Liver (tissue), 9 donors: ENCODE data around the gene WDR1. TPM values are rescaled to one million over a fixed set of nuclear protein-coding genes. Genes with fewer than 3 reads are reported as not detected.

ENCODE experiments used
- DNase-seq: peaks from one replicate; pipeline ENCODE4 v3.0.0-alpha.2; 2017; ENCODE audit warnings: low spot score
- H3K27ac ChIP-seq, 2 donors: one replicate each; pipeline ENCODE4 v1.7.0; 2013; ENCODE audit warnings: inconsistent platforms in 2 of 2, low read length in 2 of 2, control low read depth in 1 of 2, low read depth in 1 of 2, mild to moderate bottlenecking in 1 of 2
- H3K27me3 ChIP-seq, 4 donors: one replicate each; pipeline versions ENCODE4 v1.6.1 to v1.7.0; 2013; ENCODE audit warnings: low read length in 3 of 4, inconsistent platforms in 1 of 4, mild to moderate bottlenecking in 1 of 4, moderate library complexity in 1 of 4; ENCODE audit not compliant: control insufficient read depth in 4 of 4, insufficient read depth in 4 of 4
- H3K36me3 ChIP-seq, 4 donors: one replicate each; pipeline versions ENCODE4 v1.6.1 to v1.7.0; 2013; ENCODE audit warnings: low read length in 3 of 4, mild to moderate bottlenecking in 3 of 4, low read depth in 1 of 4, moderate library complexity in 1 of 4; ENCODE audit not compliant: control insufficient read depth in 4 of 4, insufficient read depth in 3 of 4
- H3K4me1 ChIP-seq, 4 donors: one replicate each; pipeline versions ENCODE4 v1.6.1 to v1.7.0; 2013; ENCODE audit warnings: low read length in 3 of 4, mild to moderate bottlenecking in 3 of 4, moderate library complexity in 1 of 4; ENCODE audit not compliant: control insufficient read depth in 4 of 4, insufficient read depth in 4 of 4
- H3K4me3 ChIP-seq, 3 donors: one replicate each; pipeline versions ENCODE4 v1.6.1 to v1.7.0; 2013; ENCODE audit warnings: low read length in 3 of 3, control low read depth in 1 of 3, low read depth in 1 of 3, mild to moderate bottlenecking in 1 of 3
- H3K9ac ChIP-seq, 2 donors: one replicate each; pipeline ENCODE4 v1.7.0; 2013; ENCODE audit warnings: low read length in 2 of 2, mild to moderate bottlenecking in 2 of 2, moderate library complexity in 2 of 2, control low read depth in 1 of 2, low read depth in 1 of 2
- H3K9me3 ChIP-seq, 4 donors: one replicate each; pipeline versions ENCODE4 v1.6.1 to v1.7.0; 2013; ENCODE audit warnings: low read length in 3 of 4; ENCODE audit not compliant: control insufficient read depth in 4 of 4
- ATF3 ChIP-seq: IDR thresholded peaks from 2 replicates; pipeline ENCODE4 v1.6.1; 2016; ENCODE audit warnings: antibody characterized with exemption
- CTCF ChIP-seq: fragments of 150-350 bp; IDR thresholded peaks from 2 replicates; pipeline ENCODE4 v1.5.1; 2017; ENCODE audit warnings: improper control_type of control experiment, low read depth, low read length; ENCODE audit not compliant: missing input control
- EGR1 ChIP-seq, 2 donors: IDR thresholded peaks; 2 replicates each; pipeline ENCODE4 v1.6.1; 2016 to 2018; ENCODE audit warnings: antibody characterized with exemption in 2 of 2, low read depth in 2 of 2
- FOXA1 ChIP-seq: IDR thresholded peaks from 2 replicates; pipeline ENCODE4 v1.6.1; 2016; ENCODE audit warnings: antibody characterized with exemption
- FOXA2 ChIP-seq: IDR thresholded peaks from 2 replicates; pipeline ENCODE4 v1.6.1; 2016; ENCODE audit warnings: antibody characterized with exemption
- GABPA ChIP-seq, 2 donors: IDR thresholded peaks in 1 of 2; conservative IDR thresholded peaks in 1 of 2; 2 replicates each; pipeline ENCODE4 v1.6.1; 2016; ENCODE audit warnings: antibody characterized with exemption in 2 of 2, mild to moderate bottlenecking in 1 of 2, moderate library complexity in 1 of 2
- HNF4A ChIP-seq, 2 donors: conservative IDR thresholded peaks; 2 replicates each; pipeline ENCODE4 v1.6.1; 2016; ENCODE audit warnings: antibody characterized with exemption in 2 of 2, mild to moderate bottlenecking in 2 of 2
- HNF4G ChIP-seq: IDR thresholded peaks from 2 replicates; pipeline ENCODE4 v1.6.1; 2016; ENCODE audit warnings: antibody characterized with exemption
- JUND ChIP-seq, 2 donors: IDR thresholded peaks; 2 replicates each; pipeline ENCODE4 v1.6.1; 2016; ENCODE audit warnings: antibody characterized with exemption in 2 of 2
- MAX ChIP-seq: IDR thresholded peaks from 2 replicates; pipeline ENCODE4 v1.6.1; 2016; ENCODE audit warnings: antibody characterized with exemption
- NR2F2 ChIP-seq: IDR thresholded peaks from 2 replicates; pipeline ENCODE4 v1.6.1; 2016; ENCODE audit warnings: antibody characterized with exemption
- RAD21 ChIP-seq, 2 donors: IDR thresholded peaks; 2 replicates each; pipeline ENCODE4 v1.6.1; 2016; ENCODE audit warnings: antibody characterized with exemption in 2 of 2, mild to moderate bottlenecking in 2 of 2
- RXRA ChIP-seq, 2 donors: IDR thresholded peaks; 2 replicates each; pipeline ENCODE4 v1.6.1; 2017 to 2018; ENCODE audit warnings: antibody characterized with exemption in 2 of 2, mild to moderate bottlenecking in 1 of 2
- TAF1 ChIP-seq: conservative IDR thresholded peaks from 2 replicates; pipeline ENCODE4 v1.6.1; 2016; ENCODE audit warnings: antibody characterized with exemption, mild to moderate bottlenecking
- ZBTB33 ChIP-seq: IDR thresholded peaks from 2 replicates; pipeline ENCODE4 v1.6.1; 2016; ENCODE audit warnings: antibody characterized with exemption
- WGBS: extraction: QIAGEN DNeasy Blood & Tissue Kit; methylation state at CpG from one replicate; pipeline ENCODE4 v1.1.7; 2013; 5-methylcytosine and 5-hydroxymethylcytosine counted together
- polyA plus RNA-seq, 2 donors: library from polyadenylated mRNA; stranded (reverse) in 1 of 2; unstranded in 1 of 2; fragments of 200-250 nt in 1 of 2; fragments of >200 nt in 1 of 2; fragmentation: Nextera tagmentation in 1 of 2; extraction: Ambion mirVana in 1 of 2; gene quantifications; one replicate each; pipeline versions ENCODE4 v1.2.1 to v1.2.3, GENCODE V29; 2013 to 2015
- total RNA-seq, 2 donors: library from RNA; depleted of rRNA; stranded (reverse); fragments of >200 nt; gene quantifications; one replicate each; pipeline ENCODE4 v1.2.3, GENCODE V29; 2014
- donor health status: healthy.
- donor health status: healthy.
- donor health status: healthy.
- donor health status: healthy.
- donor health status: healthy.

WDR1 gene
- total and polyA plus RNA-seq, 4 donors = 31.1 to 97.4 (median 65.7) TPM

GRCh38 chr4:10112658-10113284 lies 3.8 kb downstream of the WDR1 start:
- no peak overlapping the region for H3K9ac ChIP-seq
- H3K4me1 ChIP-seq = peaks cover 2 to 19% (median 13%) of the 10 kb centered on the region in 4 donors
- WGBS = 94% methylated on average over 16 of the region's 16 CpGs
- no peak overlapping the region for H3K27ac ChIP-seq
- H3K36me3 ChIP-seq = peaks cover 7 to 35% (median 20%) of the 10 kb centered on the region in 4 donors
- TF ChIP-seq MAX (no peak), EGR1 (IDR thresholded peaks at IDR 0.05; ENCODE audit: low read depth in 2 of 2) (no peak), HNF4G (no peak), FOXA2 (no peak), HNF4A (conservative IDR thresholded peaks at IDR 0.05) (no peak), JUND (IDR thresholded peaks at IDR 0.05) (no peak), GABPA (IDR thresholded peaks at IDR 0.05 in 1 of 2, conservative IDR thresholded peaks at IDR 0.05 in 1 of 2) (no peak), NR2F2 (no peak), ATF3 (no peak), RAD21 (IDR thresholded peaks at IDR 0.05) (no peak), FOXA1 (no peak), RXRA (IDR thresholded peaks at IDR 0.05) (no peak), ZBTB33 (no peak), TAF1 (no peak)
- no peaks in the 10 kb centered on the region for H3K27me3 ChIP-seq
- H3K4me3 ChIP-seq = no peak overlapping the region
- H3K9me3 ChIP-seq = no peaks in the 10 kb centered on the region
- no peak for DNase-seq

- Histone ChIP-seq H3K9ac (no peak overlapping the region), H3K36me3 (peaks cover 7 to 39% (median 20%) of the 10 kb centered on the region in 4 donors), H3K4me1 (peaks cover 11 to 29% (median 19%) of the 10 kb centered on the region in 4 donors), H3K27me3 (no peaks in the 10 kb centered on the region), H3K4me3 (no peak overlapping the region), H3K27ac (no peak overlapping the region), H3K9me3 (no peaks in the 10 kb centered on the region)
- 93% methylated on average over 13 of the region's 13 CpGs for WGBS
- TF ChIP-seq EGR1 (IDR thresholded peaks at IDR 0.05; ENCODE audit: low read depth in 2 of 2) (no peak), FOXA1 (no peak), JUND (IDR thresholded peaks at IDR 0.05) (no peak), CTCF (no peak), RAD21 (IDR thresholded peaks at IDR 0.05) (no peak), MAX (no peak), HNF4G (no peak), HNF4A (conservative IDR thresholded peaks at IDR 0.05) (no peak), ZBTB33 (no peak), FOXA2 (no peak), ATF3 (no peak)
- DNase-seq = no peak
Observed at GRCh38 chr4:10111067-10111801, 5.4 kb downstream of the WDR1 start.
